ENCODE data around the gene ANO1. TPM values are rescaled to one million over a fixed set of nuclear protein-coding genes. Genes with fewer than 3 reads are reported as not detected.

ANO1 gene
- total and polyA plus RNA-seq, 2 of the 8 experiments (the other 6 are each of a cell fraction or from before 2014, with no cell fraction given): 4.7 to 5.0 TPM

GRCh38 chr11:70075836-70076235 is 2.3 kb upstream of the ANO1 start (continued):
- no peak for TF ChIP-seq CTCF (IDR thresholded peaks at IDR 0.05; ENCODE audit: control extremely low read depth in 1 of 3, insufficient read depth in 1 of 3, low read depth in 1 of 3, low read length in 3 of 3)
